ENCODE measurements around the gene TSPEAR.

GRCh38 chr21:44750675-44751025 is 39.3 kb upstream of the TSPEAR start:
- TF ChIP-seq CTCF (IDR thresholded peaks at IDR 0.05 in 4 of 5, conservative IDR thresholded peaks at IDR 0.05 in 1 of 5) (no peak), POLR2A (IDR thresholded peaks at IDR 0.05) (no peak)

All from gastrocnemius medialis (tissue), 4 donors.